Adrenal gland (tissue), 12 donors: ENCODE results near the gene FNDC3B. TPM values are rescaled to one million over a fixed set of nuclear protein-coding genes. Genes with fewer than 3 reads are reported as not detected.
A peak's percentile ranks its signal among the peaks of the same experiment; 100 is the strongest.
"Not testable (repeated sequence)": the region's sequence is repeated elsewhere in the genome, so short reads cannot be mapped to it uniquely, and the experiment has no call there.

Experiments used
- DNase-seq, 7 donors: peaks; one replicate each; pipeline ENCODE4 v3.0.0-alpha.2; 2019 to 2020
- H3K27ac ChIP-seq, 5 donors: fragments of 200-600 bp; sonication (generic) in 4 of 5; 1 replicate in 3 of 5; 2 replicates in 2 of 5; pipeline versions ENCODE4 v1.5.1 to v1.8.0; 2016 to 2020; ENCODE audit warnings: mild to moderate bottlenecking in 1 of 5
- H3K27me3 ChIP-seq: fragments of 200-600 bp; 2 replicates; pipeline ENCODE4 v1.8.0; 2021
- H3K36me3 ChIP-seq, 2 donors: fragments of 200-600 bp; replicated peaks in 1 of 2; 1 replicate in 1 of 2; 2 replicates in 1 of 2; pipeline versions ENCODE4 v1.5.1 to v1.8.0; 2018 to 2022
- H3K4me1 ChIP-seq, 2 donors: fragments of 200-600 bp; replicated peaks in 1 of 2; 1 replicate in 1 of 2; 2 replicates in 1 of 2; pipeline versions ENCODE4 v1.5.1 to v1.8.0; 2018 to 2021
- H3K4me3 ChIP-seq, 4 donors: fragments of 200-600 bp; sonication (generic) in 3 of 4; one replicate each; pipeline ENCODE4 v1.5.1; 2016 to 2018
- H3K9me3 ChIP-seq, 3 donors: fragments of 200-600 bp; sonication (generic) in 1 of 3; replicated peaks in 1 of 3; 1 replicate in 2 of 3; 2 replicates in 1 of 3; pipeline versions ENCODE4 v1.5.1 to v1.8.0; 2016 to 2021
- CTCF ChIP-seq, 6 experiments: fragments of 450-650 bp in 4 of 6; fragments of 200-600 bp in 2 of 6; sonication (generic) in 1 of 6; IDR thresholded peaks; 1 replicate in 5 of 6; 2 replicates in 1 of 6; pipeline versions ENCODE4 v1.5.1 to v1.8.0; 2016 to 2021; ENCODE audit warnings: antibody characterized with exemption in 6 of 6, mild to moderate bottlenecking in 2 of 6, moderate library complexity in 1 of 6
- POLR2A ChIP-seq, 2 donors: fragments of 450-650 bp; IDR thresholded peaks; one replicate each; pipeline ENCODE4 v1.6.1; 2017; ENCODE audit warnings: antibody characterized with exemption in 2 of 2, mild to moderate bottlenecking in 2 of 2, moderate library complexity in 1 of 2
- WGBS, 4 donors: extraction: QIAGEN DNeasy Blood & Tissue Kit in 2 of 4; methylation state at CpG; one replicate each; pipeline versions ENCODE4 v1.1.5 to v1.1.7; 2013 to 2017; 5-methylcytosine and 5-hydroxymethylcytosine counted together
- intact Hi-C, 2 donors: fragments of 100-400 bp; cut with DNase I; formaldehyde crosslinking; loops; one replicate each; pipeline versions ENCODE4 v1.14.1 to v1.15.0; 2022 to 2023
- polyA plus RNA-seq, 3 donors: library from polyadenylated mRNA; stranded (reverse); fragments of 200-250 nt in 2 of 3; fragments of 350-450 nt in 1 of 3; fragmentation: Illumina TruSeq in 1 of 3; extraction: RNeasy Lipid Tissue Mini Kit (QIAGEN cat#74804) in 1 of 3; gene quantifications; one replicate each; pipeline ENCODE4 v1.2.3, GENCODE V29; 2013 to 2014
- total RNA-seq, 9 donors: library from RNA; depleted of rRNA in 4 of 9; stranded (reverse); fragments of >200 nt in 4 of 9; fragments of 120-200 nt in 1 of 9; fragmentation: NEBNext Ultra II Directional in 1 of 9; extraction: Animal tissue kit (Norgen Biotek cat#: 25700) in 1 of 9; gene quantifications; one replicate each; pipeline versions ENCODE4 v1.1.0 to v1.2.4, GENCODE V29; 2013 to 2023
- donor health status: healthy with polysubstance abuse.
- donor health status: Bipolar disorder and iron deficiency.
- donor health status: DM: yes; HTN: yes; CAD: no.
- donor health status: DM: no; HTN: no; CAD: no.
- donor health status: DM: no; HTN: no; CAD: no.
- donor health status: DM: yes; HTN: yes; CAD: no.

FNDC3B gene
- total and polyA plus RNA-seq, 12 donors = 9.9 to 228 (median 105) TPM

- intact Hi-C loops = no loop called here
- TF ChIP-seq POLR2A (IDR thresholded peaks at IDR 0.05) (no peak), CTCF (IDR thresholded peaks at IDR 0.05) (no peak)
Measured at GRCh38 chr3:172249039-172249438, 209.7 kb downstream of the FNDC3B start.

GRCh38 chr3:172251211-172251610 lies 211.8 kb downstream of the FNDC3B start:
- peaks cover 0 to 17% of the 10 kb centered on the region in 2 donors for H3K36me3 ChIP-seq

More at GRCh38 chr3:172249039-172249438, 209.7 kb downstream of the FNDC3B start:
- no peak overlapping the region for H3K4me3 ChIP-seq
- peak in 1 of 7 donors; percentile 49 for DNase-seq
- no peaks in the 10 kb centered on the region for H3K27me3 ChIP-seq
- H3K36me3 ChIP-seq = peaks cover 0 to 17% of the 10 kb centered on the region in 2 donors
- H3K9me3 ChIP-seq = no peaks in the 10 kb centered on the region
- WGBS, 4 donors = 34 to 60% (median 45%) methylated on average over 1 of the region's 1 CpG
- peak overlapping the region in 1 of 5 donors; percentile 36 for H3K27ac ChIP-seq
- peaks cover 13 to 38% of the 10 kb centered on the region in 2 donors for H3K4me1 ChIP-seq

GRCh38 chr3:172253200-172253599 lies 213.8 kb downstream of the FNDC3B start:
- WGBS, 4 donors = 88 to 95% (median 92%) methylated on average over 5 of the region's 5 CpGs
- intact Hi-C loops = no loop called here
- DNase-seq = no peak
- TF ChIP-seq CTCF (IDR thresholded peaks at IDR 0.05) (no peak), POLR2A (IDR thresholded peaks at IDR 0.05) (no peak)
- H3K27ac ChIP-seq = no peak overlapping the region
- H3K9me3 ChIP-seq = no peaks in the 10 kb centered on the region
- H3K36me3 ChIP-seq = peaks cover 0 to 13% of the 10 kb centered on the region in 2 donors
- H3K4me3 ChIP-seq = no peak overlapping the region
- no peaks in the 10 kb centered on the region for H3K27me3 ChIP-seq
- H3K4me1 ChIP-seq = peaks cover 17 to 55% of the 10 kb centered on the region in 2 donors

More at GRCh38 chr3:172251211-172251610, 211.8 kb downstream of the FNDC3B start:
- 96 to 98% (median 97%) methylated on average over 13 of the region's 13 CpGs for WGBS, 4 donors
- no peak overlapping the region for H3K27ac ChIP-seq
- no peak overlapping the region for H3K4me3 ChIP-seq
- no peak for TF ChIP-seq CTCF (IDR thresholded peaks at IDR 0.05)
- no peak for TF ChIP-seq POLR2A (IDR thresholded peaks at IDR 0.05)
- intact Hi-C loops = no loop called here
- H3K4me1 ChIP-seq = peaks cover 13 to 46% of the 10 kb centered on the region in 2 donors
- DNase-seq = no peak
- no peaks in the 10 kb centered on the region for H3K27me3 ChIP-seq
- no peaks in the 10 kb centered on the region for H3K9me3 ChIP-seq

GRCh38 chr3:172254542-172254941 lies 215.2 kb downstream of the FNDC3B start:
- Histone ChIP-seq H3K4me3 (no peak overlapping the region), H3K36me3 (peaks cover 0 to 13% of the 10 kb centered on the region in 2 donors), H3K27ac (peak overlapping the region in 3 of 5 donors; percentile 16 to 89 (median 83)), H3K9me3 (no peaks in the 10 kb centered on the region), H3K4me1 (peaks cover 28 to 55% of the 10 kb centered on the region in 2 donors), H3K27me3 (no peaks in the 10 kb centered on the region)
- intact Hi-C loops = no loop called here
- 81 to 100% (median 93%) methylated on average over 1 of the region's 1 CpG for WGBS, 4 donors
- TF ChIP-seq CTCF (IDR thresholded peaks at IDR 0.05) (no peak), POLR2A (IDR thresholded peaks at IDR 0.05) (no peak)
- DNase-seq = no peak

GRCh38 chr3:172255321-172255720 lies 215.9 kb downstream of the FNDC3B start:
- DNase-seq, H3K4me3 ChIP-seq, H3K27me3 ChIP-seq, intact Hi-C loops, H3K9me3 ChIP-seq: not testable (repeated sequence)
- peak overlapping the region; percentile 54 to 89 (median 83) for H3K27ac ChIP-seq
- H3K4me1 ChIP-seq = peaks cover 35 to 56% of the 10 kb centered on the region in 2 donors
- 73 to 82% (median 76%) methylated on average over 8 to 10 of the region's 10 CpGs for WGBS, 4 donors
- H3K36me3 ChIP-seq = peaks cover 0 to 13% of the 10 kb centered on the region in 2 donors
